CD4-positive, alpha-beta T cell treated with Interleukin-17A for 1 hour (primary cell): ENCODE data around the gene ETHE1.
A peak's percentile ranks its signal among the peaks of the same experiment; 100 is the strongest.

Experiments used
- DNase-seq: peaks from one replicate; pipeline ENCODE4 v3.0.0-alpha.2; 2020

ETHE1 gene

GRCh38 chr19:43486412-43486811 lies 40.6 kb downstream of the ETHE1 start:
- DNase-seq = no peak

DNA sequence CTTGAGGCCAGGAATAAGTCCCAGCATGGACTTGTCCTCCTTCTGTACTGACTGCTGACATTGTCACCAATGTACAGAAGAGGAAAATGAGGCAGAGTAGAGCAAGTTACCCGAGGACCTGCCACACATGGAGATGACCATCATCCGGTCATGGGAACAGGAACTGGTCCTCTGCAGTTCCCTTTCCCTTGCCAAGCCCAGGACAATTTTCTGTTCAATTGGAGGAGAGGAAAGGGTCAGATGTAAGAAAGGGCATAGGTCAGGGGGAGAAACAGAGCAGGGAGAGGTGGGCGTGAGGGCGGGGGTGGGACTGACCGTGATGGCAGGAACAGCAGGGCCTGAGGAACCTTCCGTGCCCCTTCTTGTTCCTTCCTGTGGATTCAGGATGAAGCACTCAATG lies 41.0 kb downstream of the ETHE1 start:
- no peak for DNase-seq

DNA sequence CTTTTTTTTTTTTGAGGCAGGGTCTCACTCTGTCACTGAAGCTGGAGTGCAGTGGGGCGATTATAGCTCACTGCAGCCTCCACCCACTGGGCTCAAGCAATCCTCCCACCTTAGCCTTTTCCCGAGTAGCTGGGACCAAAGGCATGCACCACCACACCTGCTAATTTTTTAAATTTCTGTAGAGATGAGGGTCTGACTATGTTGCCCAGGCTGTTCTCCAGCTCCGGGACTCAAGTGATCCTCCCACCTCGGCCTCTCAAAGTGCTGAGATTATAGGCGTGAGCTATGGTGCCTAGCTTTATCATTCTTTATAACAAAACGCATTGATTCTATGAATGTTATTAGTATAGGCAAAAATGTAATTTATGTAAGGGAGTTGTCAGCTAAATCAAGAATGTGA lies 43.7 kb downstream of the ETHE1 start:
- no peak for DNase-seq

GRCh38 chr19:43482193-43482592 lies 44.8 kb downstream of the ETHE1 start:
- DNase-seq = no peak

DNA sequence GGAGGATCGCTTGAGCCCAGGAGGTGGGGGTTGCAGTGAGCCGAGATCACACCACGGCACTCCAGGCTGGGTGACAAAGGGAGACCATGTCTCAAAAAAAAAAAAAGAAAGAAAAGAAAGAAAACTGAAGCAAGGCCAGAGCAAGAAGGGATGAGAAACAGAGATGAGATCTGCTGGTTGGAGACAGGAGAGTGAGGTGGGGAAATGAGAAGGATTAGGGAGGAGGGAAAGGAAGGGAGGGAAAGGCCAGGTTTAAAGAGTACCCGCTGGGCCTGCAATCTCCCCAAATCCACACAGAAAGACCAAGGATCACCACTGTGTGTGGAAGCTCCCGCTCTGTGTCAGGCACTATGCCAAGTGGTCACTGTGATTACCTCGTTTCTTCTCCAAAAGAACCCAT lies 45.3 kb downstream of the ETHE1 start:
- DNase-seq = no peak

- DNase-seq = no peak
Measured at GRCh38 chr19:43480574-43480973, 46.4 kb downstream of the ETHE1 start.

- DNase-seq = no peak
Measured at GRCh38 chr19:43479961-43480561, 46.9 kb downstream of the ETHE1 start.

GRCh38 chr19:43479226-43479625 lies 47.8 kb downstream of the ETHE1 start:
- no peak for DNase-seq

DNA sequence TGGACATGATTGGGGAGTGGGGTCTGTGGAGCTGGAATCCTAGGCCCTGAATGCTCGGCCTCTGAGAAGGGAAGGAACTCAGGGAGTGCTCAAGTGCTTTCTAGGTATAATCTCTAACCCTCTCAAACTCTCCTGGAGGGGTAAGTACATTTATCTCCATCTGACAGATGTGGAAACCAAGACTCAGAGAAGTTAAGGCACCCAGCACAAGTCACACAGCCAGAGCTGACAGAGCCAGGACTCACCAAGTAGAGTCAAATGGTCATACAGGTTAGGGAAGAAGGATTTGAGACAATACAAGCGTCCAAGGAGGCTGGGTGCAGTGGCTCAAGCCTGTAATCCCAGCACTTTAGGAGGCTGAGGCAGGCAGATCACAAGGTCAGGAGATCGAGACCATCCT lies 48.7 kb downstream of the ETHE1 start:
- DNase-seq = no peak

- DNase-seq = no peak
Measured at GRCh38 chr19:43476606-43477005, 50.4 kb downstream of the ETHE1 start.

- DNase-seq = peak; percentile 95
Measured at GRCh38 chr19:43474986-43475705, 51.9 kb downstream of the ETHE1 start.

- DNase-seq = no peak
Measured at GRCh38 chr19:43474487-43474886, 52.5 kb downstream of the ETHE1 start.

DNA sequence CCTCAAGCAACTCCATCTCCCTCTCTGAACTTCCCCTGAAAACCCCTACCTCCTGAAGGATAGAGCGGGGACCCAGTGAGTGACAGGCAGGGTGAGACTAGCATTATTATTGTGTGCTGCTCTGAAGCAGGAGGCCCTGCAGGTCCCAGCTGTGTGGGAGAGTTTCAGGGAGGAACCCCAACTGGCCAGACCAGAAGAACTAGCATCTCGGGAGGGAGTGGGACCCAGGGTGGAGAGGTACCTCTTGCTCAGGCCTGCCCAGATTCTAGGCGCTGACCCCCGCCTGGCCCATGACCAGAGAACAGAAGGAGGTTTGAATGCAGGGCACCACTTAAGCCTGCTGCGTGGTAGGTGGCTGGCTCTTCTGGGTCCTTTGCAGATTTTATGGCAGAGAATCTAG lies 55.9 kb downstream of the ETHE1 start:
- no peak for DNase-seq

- peak; percentile 60 for DNase-seq
Measured at GRCh38 chr19:43470288-43470687, 56.7 kb downstream of the ETHE1 start.

DNA sequence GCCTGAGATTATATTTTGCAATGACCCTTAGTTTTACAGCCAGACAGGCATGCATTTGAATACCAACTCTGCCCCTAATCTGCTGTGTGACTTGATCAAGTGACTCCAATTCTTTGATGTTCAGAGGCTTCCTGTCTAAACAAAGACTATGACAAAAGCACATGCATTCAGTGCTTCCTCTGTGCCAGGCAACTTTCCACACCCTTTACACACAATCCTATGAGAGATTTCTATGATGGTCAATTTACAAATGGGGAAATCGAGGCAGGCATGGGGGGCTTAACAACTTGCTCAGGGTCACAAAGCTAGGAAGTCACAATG lies 57.9 kb downstream of the ETHE1 start:
- peak; percentile 62 for DNase-seq

DNA sequence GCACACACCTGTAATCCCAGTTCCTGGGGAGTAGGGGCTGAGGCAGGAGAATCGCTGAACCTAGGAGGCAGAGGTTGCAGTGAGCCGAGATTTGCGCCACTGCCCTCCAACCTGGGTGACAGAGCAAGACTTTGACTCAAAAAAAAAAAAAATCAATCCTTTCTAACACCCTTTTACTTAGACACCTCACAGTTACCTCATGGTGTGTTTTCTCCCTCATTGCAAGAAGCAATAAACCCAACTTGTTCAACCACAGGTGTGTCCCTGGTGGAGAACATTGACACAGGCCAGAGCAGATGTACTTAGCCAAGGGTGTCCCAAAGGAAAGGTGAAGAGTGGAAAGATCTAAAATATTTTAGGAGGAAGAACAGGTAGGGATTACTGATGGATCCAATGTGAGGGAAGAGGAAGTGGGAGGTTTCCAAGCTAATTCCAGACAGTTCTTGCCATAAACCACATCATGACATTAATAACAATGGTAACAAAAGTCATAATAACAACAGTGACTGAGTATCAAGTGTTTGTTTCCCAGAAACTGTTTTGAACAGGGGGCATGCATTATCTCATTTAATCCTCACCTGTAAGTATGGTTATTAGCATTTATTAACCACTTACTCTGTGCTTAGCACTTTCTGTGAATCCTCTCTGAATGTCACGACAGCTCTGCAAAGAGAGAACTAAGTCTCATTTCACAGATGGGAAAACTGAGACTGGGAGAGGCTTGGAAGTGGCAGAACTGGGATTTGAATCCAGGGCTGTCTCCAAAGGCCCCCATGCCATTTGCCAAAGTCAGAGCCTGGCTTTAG lies 58.4 kb downstream of the ETHE1 start:
- no peak for DNase-seq

DNA sequence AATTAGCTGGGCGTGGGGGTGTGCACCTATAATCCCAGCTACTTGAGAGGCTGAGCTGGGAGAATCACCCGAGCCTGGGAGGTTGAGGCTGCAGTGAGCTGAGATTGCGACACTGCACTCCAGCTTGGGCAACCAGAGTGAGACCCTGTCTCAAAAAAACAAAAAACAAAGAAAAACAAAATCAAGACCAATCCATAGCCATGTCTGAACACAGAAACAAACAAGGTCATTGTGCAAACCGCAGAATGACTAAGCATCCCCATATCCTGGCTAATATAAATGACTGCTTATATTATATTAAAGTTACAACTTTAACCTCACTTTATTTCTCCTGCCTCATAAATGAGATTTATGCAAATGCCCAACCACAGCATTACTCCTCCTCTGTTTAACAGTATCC lies 59.3 kb downstream of the ETHE1 start:
- no peak for DNase-seq

- no peak for DNase-seq
Measured at GRCh38 chr19:43467276-43467675, 59.7 kb downstream of the ETHE1 start.

DNA sequence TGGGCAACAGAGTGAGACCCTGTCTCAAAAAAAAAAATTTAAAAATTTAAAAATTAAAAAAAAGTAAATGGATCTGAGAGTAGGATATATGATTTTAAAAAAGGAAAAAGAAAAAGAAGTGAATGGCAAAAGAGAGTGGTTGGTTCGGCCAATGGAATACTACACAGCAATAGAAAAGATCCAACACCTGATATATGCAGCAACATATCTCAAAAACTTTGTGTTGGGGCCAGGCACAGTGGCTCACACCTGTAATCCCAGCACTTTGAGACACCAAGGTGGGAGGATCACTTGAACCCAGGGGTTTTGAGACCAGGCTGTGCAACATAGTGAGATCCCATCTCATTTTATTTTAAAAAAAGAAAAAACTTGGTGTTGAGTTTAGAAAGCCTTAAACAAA lies 60.2 kb downstream of the ETHE1 start:
- DNase-seq = no peak

- DNase-seq = no peak
Measured at GRCh38 chr19:43465468-43466120, 61.4 kb downstream of the ETHE1 start, which contains the start of gene LYPD3. LYPD3 (minus strand) TSS chr19:43465608; CDS start chr19:43465571, 37 bp downstream.

GRCh38 chr19:43464134-43464775 lies 62.7 kb downstream of the ETHE1 start:
- no peak for DNase-seq

- DNase-seq = peak; percentile 99
Measured at GRCh38 chr19:43463381-43464133, 63.4 kb downstream of the ETHE1 start.
